Adrenal gland (tissue), 5 donors: Measurements from ENCODE around the gene NUDT9.

Experiments
- POLR2A ChIP-seq, 2 donors: fragments of 450-650 bp; IDR thresholded peaks; one replicate each; pipeline ENCODE4 v1.6.1; 2017; ENCODE audit warnings: antibody characterized with exemption in 2 of 2, mild to moderate bottlenecking in 2 of 2, moderate library complexity in 1 of 2
- TF ChIP-seq, protein P1 (sequence below), 6 experiments: fragments of 450-650 bp in 4 of 6; fragments of 200-600 bp in 2 of 6; sonication (generic) in 1 of 6; IDR thresholded peaks; 1 replicate in 5 of 6; 2 replicates in 1 of 6; pipeline versions ENCODE4 v1.5.1 to v1.8.0; 2016 to 2021; ENCODE audit warnings: antibody characterized with exemption in 6 of 6, mild to moderate bottlenecking in 2 of 6, moderate library complexity in 1 of 6
- donor health status: DM: no; HTN: no; CAD: no.

DNA sequence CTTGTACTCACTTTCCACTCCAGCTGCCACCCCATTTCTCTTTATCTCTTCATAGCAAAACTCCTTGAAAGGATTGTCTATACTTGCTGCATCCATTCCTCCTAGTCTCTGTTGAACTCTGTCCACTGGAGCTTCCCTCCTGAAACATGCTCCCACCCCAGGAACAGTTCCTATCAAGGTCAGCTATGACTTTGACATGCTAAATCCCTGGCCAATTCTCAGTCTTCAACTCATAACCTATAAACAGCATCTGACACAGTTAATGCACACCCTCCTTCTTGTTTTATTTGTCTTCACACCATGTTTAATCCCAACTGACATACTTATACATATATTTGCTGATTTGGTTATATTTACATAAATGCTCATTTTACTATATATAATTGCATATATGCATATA lies 59.0 kb downstream of the NUDT9 start:
- TF ChIP-seq, protein P1, sequence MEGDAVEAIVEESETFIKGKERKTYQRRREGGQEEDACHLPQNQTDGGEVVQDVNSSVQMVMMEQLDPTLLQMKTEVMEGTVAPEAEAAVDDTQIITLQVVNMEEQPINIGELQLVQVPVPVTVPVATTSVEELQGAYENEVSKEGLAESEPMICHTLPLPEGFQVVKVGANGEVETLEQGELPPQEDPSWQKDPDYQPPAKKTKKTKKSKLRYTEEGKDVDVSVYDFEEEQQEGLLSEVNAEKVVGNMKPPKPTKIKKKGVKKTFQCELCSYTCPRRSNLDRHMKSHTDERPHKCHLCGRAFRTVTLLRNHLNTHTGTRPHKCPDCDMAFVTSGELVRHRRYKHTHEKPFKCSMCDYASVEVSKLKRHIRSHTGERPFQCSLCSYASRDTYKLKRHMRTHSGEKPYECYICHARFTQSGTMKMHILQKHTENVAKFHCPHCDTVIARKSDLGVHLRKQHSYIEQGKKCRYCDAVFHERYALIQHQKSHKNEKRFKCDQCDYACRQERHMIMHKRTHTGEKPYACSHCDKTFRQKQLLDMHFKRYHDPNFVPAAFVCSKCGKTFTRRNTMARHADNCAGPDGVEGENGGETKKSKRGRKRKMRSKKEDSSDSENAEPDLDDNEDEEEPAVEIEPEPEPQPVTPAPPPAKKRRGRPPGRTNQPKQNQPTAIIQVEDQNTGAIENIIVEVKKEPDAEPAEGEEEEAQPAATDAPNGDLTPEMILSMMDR (IDR thresholded peaks at IDR 0.05): no peak
- TF ChIP-seq POLR2A (IDR thresholded peaks at IDR 0.05): no peak
